ENCODE measurements around the gene MYO18B. TPM values are rescaled to one million over a fixed set of nuclear protein-coding genes. Genes with fewer than 3 reads are reported as not detected.

Gene MYO18B
- total RNA-seq, 1 donor from 2014 or later, result 12.0 TPM

GRCh38 chr22:26023104-26023775 is 281.3 kb downstream of the MYO18B start:
- no peaks in the 10 kb centered on the region for H3K4me1 ChIP-seq
- peaks cover 3 to 15% of the 10 kb centered on the region in 2 donors for H3K36me3 ChIP-seq
- no peak overlapping the region for H3K27ac ChIP-seq
- H3K9me3 ChIP-seq, result no peaks in the 10 kb centered on the region
- no peaks in the 10 kb centered on the region for H3K27me3 ChIP-seq
- intact Hi-C loops (cut with DNase I), result no loop called here
- no peak for TF ChIP-seq CTCF (IDR thresholded peaks at IDR 0.05)
- H3K4me3 ChIP-seq, result no peak overlapping the region
- no peak for DNase-seq (ENCODE audit: low spot score in 2 of 2)

- intact Hi-C loops (cut with DNase I), result no loop called here
- peaks cover 3 to 15% of the 10 kb centered on the region in 2 donors for H3K36me3 ChIP-seq
- no peak for DNase-seq (ENCODE audit: low spot score in 2 of 2)
- H3K27ac ChIP-seq, result no peak overlapping the region
- no peak overlapping the region for H3K4me3 ChIP-seq
- no peaks in the 10 kb centered on the region for H3K9me3 ChIP-seq
- H3K27me3 ChIP-seq, result no peaks in the 10 kb centered on the region
- no peaks in the 10 kb centered on the region for H3K4me1 ChIP-seq
- no peak for TF ChIP-seq CTCF (IDR thresholded peaks at IDR 0.05)
Measured at GRCh38 chr22:26025626-26026025, 283.6 kb downstream of the MYO18B start.

- no peak for DNase-seq (ENCODE audit: low spot score in 2 of 2)
- Histone ChIP-seq H3K27me3 (no peaks in the 10 kb centered on the region), H3K27ac (no peak overlapping the region), H3K4me1 (no peaks in the 10 kb centered on the region), H3K4me3 (no peak overlapping the region), H3K9me3 (no peaks in the 10 kb centered on the region), H3K36me3 (peaks cover 3 to 15% of the 10 kb centered on the region in 2 donors)
- intact Hi-C loops (cut with DNase I), result no loop called here
- TF ChIP-seq CTCF (IDR thresholded peaks at IDR 0.05), result no peak
Measured at GRCh38 chr22:26027341-26027740, 285.4 kb downstream of the MYO18B start.

GRCh38 chr22:26031641-26032040 is 289.7 kb downstream of the MYO18B start:
- Histone ChIP-seq H3K4me3 (no peak overlapping the region), H3K27ac (no peak overlapping the region)

GRCh38 chr22:26033071-26033470 is 291.1 kb downstream of the MYO18B start:
- H3K36me3 ChIP-seq, result no peaks in the 10 kb centered on the region
- no peak for DNase-seq (ENCODE audit: low spot score in 2 of 2)
- H3K4me3 ChIP-seq, result no peak overlapping the region
- no peak overlapping the region for H3K27ac ChIP-seq
- no peaks in the 10 kb centered on the region for H3K4me1 ChIP-seq
- H3K27me3 ChIP-seq, result no peaks in the 10 kb centered on the region
- intact Hi-C loops (cut with DNase I), result no loop called here
- H3K9me3 ChIP-seq, result no peaks in the 10 kb centered on the region
- no peak for TF ChIP-seq CTCF (IDR thresholded peaks at IDR 0.05)

More at GRCh38 chr22:26031641-26032040, 289.7 kb downstream of the MYO18B start:
- TF ChIP-seq CTCF (IDR thresholded peaks at IDR 0.05), result no peak
- intact Hi-C loops (cut with DNase I), result no loop called here
- Histone ChIP-seq H3K9me3 (no peaks in the 10 kb centered on the region), H3K4me1 (no peaks in the 10 kb centered on the region), H3K36me3 (peaks cover 0 to 8% of the 10 kb centered on the region in 2 donors), H3K27me3 (no peaks in the 10 kb centered on the region)
- no peak for DNase-seq (ENCODE audit: low spot score in 2 of 2)

Data from ascending aorta (tissue), 2 donors.